ENCODE results near the gene SERPINE3.

Gene SERPINE3

GRCh38 chr13:51370116-51370515 is 30.6 kb downstream of the SERPINE3 start:
- no peaks in the 10 kb centered on the region for H3K9me3 ChIP-seq (ENCODE audit: insufficient read depth, low read length, severe bottlenecking)
- H3K27ac ChIP-seq (ENCODE audit: low read length): no peak overlapping the region
- no peaks in the 10 kb centered on the region for H3K79me2 ChIP-seq (ENCODE audit: insufficient read depth, low read length)
- no peak overlapping the region for H3K4me3 ChIP-seq (ENCODE audit: low read depth in 1 of 2, low read length in 2 of 2)
- TF ChIP-seq CTCF (IDR thresholded peaks at IDR 0.05; ENCODE audit: borderline replicate concordance, extremely low read depth, low read length, poor library complexity, severe bottlenecking): no peak
- TF ChIP-seq EZH2 (IDR thresholded peaks at IDR 0.05; ENCODE audit: borderline replicate concordance, low read depth, low read length, severe bottlenecking): no peak
- no peaks in the 10 kb centered on the region for H4K20me1 ChIP-seq (ENCODE audit: insufficient read depth, low read length)
- no peak overlapping the region for H3K4me2 ChIP-seq (ENCODE audit: insufficient read depth, low read length)
- ATAC-seq (ENCODE audit: insufficient read depth, low read depth) (no peak), DNase-seq (no peak)
- H3K27me3 ChIP-seq (ENCODE audit: insufficient read depth, low read length, poor library complexity): no peaks in the 10 kb centered on the region
- H3K36me3 ChIP-seq (ENCODE audit: insufficient read depth, low read length): peaks cover 93% of the 10 kb centered on the region
- no peak overlapping the region for H2AFZ ChIP-seq (ENCODE audit: low read depth, low read length)
- no peak overlapping the region for H3K9ac ChIP-seq (ENCODE audit: low read depth, low read length)
- no peaks in the 10 kb centered on the region for H3K4me1 ChIP-seq (ENCODE audit: insufficient read depth, low read length)

- no peak overlapping the region for H3K27ac ChIP-seq (ENCODE audit: low read length)
- no peak overlapping the region for H2AFZ ChIP-seq (ENCODE audit: low read depth, low read length)
- no peaks in the 10 kb centered on the region for H3K27me3 ChIP-seq (ENCODE audit: insufficient read depth, low read length, poor library complexity)
- no peak for DNase-seq
- ATAC-seq (ENCODE audit: insufficient read depth, low read depth): no peak
- H3K9ac ChIP-seq (ENCODE audit: low read depth, low read length): no peak overlapping the region
- no peak overlapping the region for H3K4me3 ChIP-seq (ENCODE audit: low read depth in 1 of 2, low read length in 2 of 2)
- no peaks in the 10 kb centered on the region for H4K20me1 ChIP-seq (ENCODE audit: insufficient read depth, low read length)
- peaks cover 95% of the 10 kb centered on the region for H3K36me3 ChIP-seq (ENCODE audit: insufficient read depth, low read length)
- no peaks in the 10 kb centered on the region for H3K79me2 ChIP-seq (ENCODE audit: insufficient read depth, low read length)
- H3K4me2 ChIP-seq (ENCODE audit: insufficient read depth, low read length): no peak overlapping the region
- no peaks in the 10 kb centered on the region for H3K4me1 ChIP-seq (ENCODE audit: insufficient read depth, low read length)
- no peak for TF ChIP-seq EZH2 (IDR thresholded peaks at IDR 0.05; ENCODE audit: borderline replicate concordance, low read depth, low read length, severe bottlenecking)
- no peaks in the 10 kb centered on the region for H3K9me3 ChIP-seq (ENCODE audit: insufficient read depth, low read length, severe bottlenecking)
These were observed 31.3 kb downstream of the SERPINE3 start for GRCh38 chr13:51370811-51371210.

- Histone ChIP-seq H3K4me1 (ENCODE audit: insufficient read depth, low read length) (no peaks in the 10 kb centered on the region), H3K4me2 (ENCODE audit: insufficient read depth, low read length) (no peak overlapping the region), H4K20me1 (ENCODE audit: insufficient read depth, low read length) (no peaks in the 10 kb centered on the region), H3K27ac (ENCODE audit: low read length) (no peak overlapping the region), H3K9me3 (ENCODE audit: insufficient read depth, low read length, severe bottlenecking) (no peaks in the 10 kb centered on the region), H3K79me2 (ENCODE audit: insufficient read depth, low read length) (no peaks in the 10 kb centered on the region), H3K4me3 (ENCODE audit: low read depth in 1 of 2, low read length in 2 of 2) (no peak overlapping the region), H3K9ac (ENCODE audit: low read depth, low read length) (no peak overlapping the region), H2AFZ (ENCODE audit: low read depth, low read length) (no peak overlapping the region), H3K27me3 (ENCODE audit: insufficient read depth, low read length, poor library complexity) (no peaks in the 10 kb centered on the region), H3K36me3 (ENCODE audit: insufficient read depth, low read length) (peaks cover 91% of the 10 kb centered on the region)
- no peak for TF ChIP-seq EZH2 (IDR thresholded peaks at IDR 0.05; ENCODE audit: borderline replicate concordance, low read depth, low read length, severe bottlenecking)
- no peak for TF ChIP-seq CTCF (IDR thresholded peaks at IDR 0.05; ENCODE audit: borderline replicate concordance, extremely low read depth, low read length, poor library complexity, severe bottlenecking)
- ATAC-seq (ENCODE audit: insufficient read depth, low read depth): no peak
- no peak for DNase-seq
These were observed 32.4 kb downstream of the SERPINE3 start for GRCh38 chr13:51371768-51372399.

- Histone ChIP-seq H3K79me2 (ENCODE audit: insufficient read depth, low read length) (no peaks in the 10 kb centered on the region), H3K27ac (ENCODE audit: low read length) (no peak overlapping the region), H3K4me3 (ENCODE audit: low read depth in 1 of 2, low read length in 2 of 2) (no peak overlapping the region), H3K27me3 (ENCODE audit: insufficient read depth, low read length, poor library complexity) (no peaks in the 10 kb centered on the region), H3K36me3 (ENCODE audit: insufficient read depth, low read length) (peaks cover 90% of the 10 kb centered on the region), H4K20me1 (ENCODE audit: insufficient read depth, low read length) (no peaks in the 10 kb centered on the region), H3K4me2 (ENCODE audit: insufficient read depth, low read length) (no peak overlapping the region), H2AFZ (ENCODE audit: low read depth, low read length) (no peak overlapping the region), H3K9ac (ENCODE audit: low read depth, low read length) (no peak overlapping the region), H3K4me1 (ENCODE audit: insufficient read depth, low read length) (no peaks in the 10 kb centered on the region), H3K9me3 (ENCODE audit: insufficient read depth, low read length, severe bottlenecking) (no peaks in the 10 kb centered on the region)
- TF ChIP-seq CTCF (IDR thresholded peaks at IDR 0.05; ENCODE audit: borderline replicate concordance, extremely low read depth, low read length, poor library complexity, severe bottlenecking): no peak
- no peak for TF ChIP-seq EZH2 (IDR thresholded peaks at IDR 0.05; ENCODE audit: borderline replicate concordance, low read depth, low read length, severe bottlenecking)
- DNase-seq (no peak), ATAC-seq (ENCODE audit: insufficient read depth, low read depth) (no peak)
These were observed 34.0 kb downstream of the SERPINE3 start for GRCh38 chr13:51373451-51373850.
